Measurements from ENCODE around the gene RPS10.
A peak's percentile ranks its signal among the peaks of the same experiment; 100 is the strongest.

Gene RPS10

DNA sequence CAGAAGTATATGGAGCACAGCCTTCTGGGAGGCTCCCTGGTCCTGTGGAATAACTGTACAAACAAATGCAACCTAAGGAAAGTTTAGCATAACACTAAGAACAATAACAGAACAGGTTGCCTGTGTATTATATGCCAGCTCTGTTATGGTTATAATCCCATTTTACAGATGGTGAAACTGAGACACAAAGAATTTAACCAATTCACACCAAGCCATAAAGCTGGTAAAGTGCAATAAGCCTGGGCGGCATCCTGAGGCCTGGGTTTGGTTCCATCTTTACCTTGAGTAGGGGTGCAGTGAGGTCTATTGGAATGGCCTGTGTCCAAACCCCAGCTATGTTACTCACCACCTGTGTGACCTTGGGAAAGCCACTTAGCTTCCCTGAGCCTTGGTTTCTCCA lies 25.3 kb upstream of the RPS10 start:
- Histone ChIP-seq H3K4me1 (ENCODE audit: insufficient read depth, poor library complexity, severe bottlenecking) (no peaks in the 10 kb centered on the region), H3K27me3 (ENCODE audit: insufficient read depth, poor library complexity, severe bottlenecking) (no peaks in the 10 kb centered on the region), H3K36me3 (ENCODE audit: low read depth) (no peaks in the 10 kb centered on the region), H3K27ac (ENCODE audit: poor library complexity, severe bottlenecking) (no peak overlapping the region), H3K4me3 (ENCODE audit: severe bottlenecking) (no peak overlapping the region), H3K9me3 (ENCODE audit: severe bottlenecking) (no peaks in the 10 kb centered on the region)
- TF ChIP-seq, protein P1, sequence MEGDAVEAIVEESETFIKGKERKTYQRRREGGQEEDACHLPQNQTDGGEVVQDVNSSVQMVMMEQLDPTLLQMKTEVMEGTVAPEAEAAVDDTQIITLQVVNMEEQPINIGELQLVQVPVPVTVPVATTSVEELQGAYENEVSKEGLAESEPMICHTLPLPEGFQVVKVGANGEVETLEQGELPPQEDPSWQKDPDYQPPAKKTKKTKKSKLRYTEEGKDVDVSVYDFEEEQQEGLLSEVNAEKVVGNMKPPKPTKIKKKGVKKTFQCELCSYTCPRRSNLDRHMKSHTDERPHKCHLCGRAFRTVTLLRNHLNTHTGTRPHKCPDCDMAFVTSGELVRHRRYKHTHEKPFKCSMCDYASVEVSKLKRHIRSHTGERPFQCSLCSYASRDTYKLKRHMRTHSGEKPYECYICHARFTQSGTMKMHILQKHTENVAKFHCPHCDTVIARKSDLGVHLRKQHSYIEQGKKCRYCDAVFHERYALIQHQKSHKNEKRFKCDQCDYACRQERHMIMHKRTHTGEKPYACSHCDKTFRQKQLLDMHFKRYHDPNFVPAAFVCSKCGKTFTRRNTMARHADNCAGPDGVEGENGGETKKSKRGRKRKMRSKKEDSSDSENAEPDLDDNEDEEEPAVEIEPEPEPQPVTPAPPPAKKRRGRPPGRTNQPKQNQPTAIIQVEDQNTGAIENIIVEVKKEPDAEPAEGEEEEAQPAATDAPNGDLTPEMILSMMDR (IDR thresholded peaks at IDR 0.05; ENCODE audit: poor library complexity, severe bottlenecking) = no peak
- ATAC-seq (ENCODE audit: low read depth) (no peak), DNase-seq (ENCODE audit: low spot score) (no peak)

DNA sequence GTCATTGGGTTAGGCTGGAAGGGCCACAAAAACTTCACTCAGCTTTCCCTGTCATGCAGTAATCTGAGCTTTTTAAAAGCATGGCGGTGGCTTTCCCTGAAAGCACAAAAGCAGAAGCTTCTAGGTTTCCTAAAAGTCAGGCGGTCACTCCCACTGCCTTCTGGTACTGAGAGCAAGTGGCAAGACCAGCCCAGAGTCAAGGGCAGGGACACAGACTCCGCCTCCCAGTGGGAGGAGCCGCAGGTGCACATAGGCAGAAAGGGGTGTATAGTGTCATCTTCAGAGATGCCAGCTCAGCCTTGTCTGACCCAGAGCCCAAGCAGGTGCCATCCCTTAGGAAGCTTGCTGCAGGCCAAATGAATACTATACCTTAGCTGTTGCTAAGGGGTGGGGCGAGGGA lies 22.0 kb upstream of the RPS10 start:
- peak; percentile 40; the same call in 1 of the 3 replicates for ATAC-seq (ENCODE audit: low read depth)
- Histone ChIP-seq H3K36me3 (ENCODE audit: low read depth) (no peaks in the 10 kb centered on the region), H3K27ac (ENCODE audit: poor library complexity, severe bottlenecking) (no peak overlapping the region), H3K4me3 (ENCODE audit: severe bottlenecking) (no peak overlapping the region), H3K4me1 (ENCODE audit: insufficient read depth, poor library complexity, severe bottlenecking) (no peaks in the 10 kb centered on the region), H3K27me3 (ENCODE audit: insufficient read depth, poor library complexity, severe bottlenecking) (no peaks in the 10 kb centered on the region), H3K9me3 (ENCODE audit: severe bottlenecking) (no peaks in the 10 kb centered on the region)
- TF ChIP-seq, protein P1 (IDR thresholded peaks at IDR 0.05; ENCODE audit: poor library complexity, severe bottlenecking) = no peak
- no peak for DNase-seq (ENCODE audit: low spot score)

DNA sequence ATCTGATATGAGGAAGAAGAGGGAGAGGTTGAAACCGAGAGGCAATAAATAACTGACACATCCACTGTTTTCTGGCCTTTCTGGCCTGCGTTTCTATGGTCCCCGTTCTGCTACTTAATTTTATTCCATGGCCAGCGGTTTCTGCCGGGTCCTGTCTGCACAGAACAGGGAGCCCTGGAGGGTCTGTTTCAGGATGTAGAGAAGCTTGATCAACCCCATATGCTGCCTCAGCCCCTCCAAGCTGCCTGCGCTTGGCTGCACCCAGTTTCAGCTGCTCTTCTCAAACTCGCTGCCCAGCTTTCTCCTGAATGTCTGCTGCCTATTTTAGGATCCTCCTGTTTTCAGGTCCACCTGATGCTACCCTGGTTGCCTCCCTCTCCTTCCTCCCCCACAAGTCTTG lies 21.5 kb upstream of the RPS10 start:
- Histone ChIP-seq H3K27me3 (ENCODE audit: insufficient read depth, poor library complexity, severe bottlenecking) (no peaks in the 10 kb centered on the region), H3K9me3 (ENCODE audit: severe bottlenecking) (no peaks in the 10 kb centered on the region), H3K4me1 (ENCODE audit: insufficient read depth, poor library complexity, severe bottlenecking) (no peaks in the 10 kb centered on the region), H3K4me3 (ENCODE audit: severe bottlenecking) (no peak overlapping the region), H3K27ac (ENCODE audit: poor library complexity, severe bottlenecking) (no peak overlapping the region), H3K36me3 (ENCODE audit: low read depth) (no peaks in the 10 kb centered on the region)
- no peak for ATAC-seq (ENCODE audit: low read depth)
- TF ChIP-seq, protein P1 (IDR thresholded peaks at IDR 0.05; ENCODE audit: poor library complexity, severe bottlenecking) = no peak
- DNase-seq (ENCODE audit: low spot score) = no peak

DNA sequence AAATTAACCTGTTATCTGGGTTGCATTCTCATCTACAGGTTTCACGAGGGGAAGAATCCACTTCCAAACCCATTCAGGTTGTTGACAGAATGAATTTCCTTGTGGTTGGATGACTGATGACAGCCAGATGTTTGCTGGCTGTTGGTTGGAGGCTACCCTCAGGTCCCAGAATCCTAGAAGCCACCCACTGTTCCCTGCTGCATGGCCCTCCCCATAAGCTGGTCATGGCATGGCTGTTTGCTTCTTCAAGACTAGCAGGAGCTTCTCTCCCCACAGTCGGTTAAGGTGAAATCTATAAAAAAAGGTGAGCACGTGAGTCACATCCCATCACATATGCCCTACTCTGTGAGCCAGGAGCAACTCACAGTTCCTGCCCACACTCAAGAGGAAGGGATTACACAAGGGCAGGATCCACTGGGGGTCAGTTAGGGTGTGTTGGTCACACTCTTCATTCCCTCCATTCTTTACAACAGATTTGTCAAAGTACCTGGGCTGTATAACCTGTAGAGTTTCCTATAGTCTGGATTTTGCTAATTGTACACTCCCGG lies 19.5 kb upstream of the RPS10 start:
- ATAC-seq (ENCODE audit: low read depth) (no peak), DNase-seq (ENCODE audit: low spot score) (no peak)
- Histone ChIP-seq H3K36me3 (ENCODE audit: low read depth) (no peaks in the 10 kb centered on the region), H3K4me1 (ENCODE audit: insufficient read depth, poor library complexity, severe bottlenecking) (no peaks in the 10 kb centered on the region), H3K9me3 (ENCODE audit: severe bottlenecking) (no peaks in the 10 kb centered on the region), H3K27me3 (ENCODE audit: insufficient read depth, poor library complexity, severe bottlenecking) (no peaks in the 10 kb centered on the region), H3K27ac (ENCODE audit: poor library complexity, severe bottlenecking) (no peak overlapping the region), H3K4me3 (ENCODE audit: severe bottlenecking) (no peak overlapping the region)
- TF ChIP-seq, protein P1 (IDR thresholded peaks at IDR 0.05; ENCODE audit: poor library complexity, severe bottlenecking) = no peak

DNA sequence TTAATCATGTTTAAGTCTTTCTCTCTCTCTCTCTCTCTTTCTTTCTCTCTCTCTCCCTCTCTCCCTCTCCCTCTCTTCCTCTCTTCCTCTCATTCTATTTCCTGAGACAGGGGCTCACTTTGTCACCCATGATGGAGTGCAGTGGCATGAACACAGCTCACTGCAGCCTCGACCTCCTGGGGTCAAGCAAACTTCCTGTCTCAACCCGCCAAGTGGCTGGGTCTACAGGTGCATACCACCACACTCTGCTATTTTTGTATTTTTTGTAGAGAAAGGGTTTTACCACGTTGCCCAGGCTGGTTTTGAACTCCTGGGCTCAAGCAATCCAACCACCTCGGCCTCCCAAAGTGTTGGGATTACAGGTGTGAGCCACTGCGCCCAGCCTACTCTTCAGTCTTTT lies 15.7 kb upstream of the RPS10 start:
- no peak overlapping the region for H3K27ac ChIP-seq (ENCODE audit: poor library complexity, severe bottlenecking)
- H3K36me3 ChIP-seq (ENCODE audit: low read depth) = no peaks in the 10 kb centered on the region
- no peaks in the 10 kb centered on the region for H3K27me3 ChIP-seq (ENCODE audit: insufficient read depth, poor library complexity, severe bottlenecking)
- no peak overlapping the region for H3K4me3 ChIP-seq (ENCODE audit: severe bottlenecking)
- TF ChIP-seq, protein P1 (IDR thresholded peaks at IDR 0.05; ENCODE audit: poor library complexity, severe bottlenecking) = no peak
- ATAC-seq (ENCODE audit: low read depth) = no peak
- H3K9me3 ChIP-seq (ENCODE audit: severe bottlenecking) = no peaks in the 10 kb centered on the region
- no peak for DNase-seq (ENCODE audit: low spot score)
- no peaks in the 10 kb centered on the region for H3K4me1 ChIP-seq (ENCODE audit: insufficient read depth, poor library complexity, severe bottlenecking)
